GM19193 (cell line): ENCODE measurements around the gene MYH14.

Experiments
- POLR2A ChIP-seq: IDR thresholded peaks from 4 replicates; pipeline ENCODE4 v1.6.1; 2011; ENCODE audit not compliant: insufficient read depth, insufficient read length; ENCODE audit errors: extremely low read depth

Gene MYH14

DNA sequence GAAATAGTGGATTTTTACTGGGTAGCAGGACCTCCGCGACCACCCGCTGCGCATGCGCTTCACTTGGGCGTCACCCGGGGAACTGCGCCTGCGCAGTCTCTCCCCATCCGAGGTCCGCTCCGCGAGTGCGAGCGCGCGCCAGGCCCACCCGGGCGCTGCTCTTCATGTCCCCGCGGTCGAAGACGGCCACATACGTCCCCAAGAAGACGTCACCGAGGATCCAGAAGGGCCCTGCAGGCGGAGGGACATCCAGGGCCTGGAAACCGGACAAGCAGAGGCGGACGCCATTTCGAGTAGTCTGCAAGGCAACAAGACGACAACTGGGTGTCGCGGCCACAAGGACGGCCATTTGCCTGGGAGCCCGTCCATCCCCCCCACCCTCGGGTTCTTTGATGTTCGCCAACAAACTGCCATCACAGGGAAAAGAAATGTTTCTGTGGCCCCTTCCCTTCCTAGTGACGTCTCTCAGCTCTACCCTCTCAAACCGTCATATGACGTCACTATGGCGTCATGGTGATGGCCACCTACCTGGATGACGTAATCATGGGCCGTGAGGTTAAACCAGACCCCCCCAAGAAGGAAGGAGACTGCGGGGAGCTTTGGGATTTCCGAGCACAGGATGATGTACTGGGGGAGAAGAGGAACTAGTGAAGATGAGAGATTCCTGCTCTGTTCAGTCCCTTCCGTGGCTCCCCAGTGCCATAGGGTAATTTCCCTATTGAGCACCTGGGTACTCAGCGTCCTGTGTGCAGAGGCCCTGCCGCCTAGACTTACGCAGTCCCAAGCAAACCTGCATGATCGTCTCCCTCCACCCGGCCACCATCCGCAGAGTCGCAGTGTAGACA lies 155.3 kb downstream of the MYH14 start:
- TF ChIP-seq POLR2A = peak; percentile 81

DNA sequence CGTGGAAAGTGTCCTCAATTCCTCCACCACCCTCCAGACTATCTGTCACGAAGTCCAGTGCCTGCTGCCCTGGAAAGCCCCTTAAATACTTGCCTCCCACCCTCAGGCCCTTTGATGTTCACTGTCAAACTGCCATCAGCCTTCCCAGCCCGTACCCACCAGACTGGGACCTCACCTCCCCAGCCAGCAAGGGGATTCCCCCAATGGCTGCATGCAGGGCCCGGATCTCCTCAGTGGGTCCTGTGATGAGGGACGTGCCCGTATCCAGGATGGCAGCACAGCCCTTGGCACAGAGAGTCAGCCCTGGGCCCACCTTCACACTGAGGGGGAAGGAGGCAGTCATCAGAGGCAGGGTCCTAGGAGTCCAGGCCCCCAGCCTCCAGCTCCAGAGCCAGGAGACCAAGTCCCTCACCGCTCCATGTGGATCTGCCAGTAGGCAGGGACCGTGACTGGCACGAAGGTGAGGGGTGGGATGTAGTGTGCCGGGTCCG lies 156.0 kb downstream of the MYH14 start:
- no peak for TF ChIP-seq POLR2A
